Stimulated activated CD8-positive, alpha-beta memory T cell treated with anti-CD3 and anti-CD28 coated beads, Interleukin-7, amount 100 ng/mL, for 48 hours (primary cell): ENCODE results near the gene DPY19L1.
"Not testable (repeated sequence)": the region's sequence is repeated elsewhere in the genome, so short reads cannot be mapped to it uniquely, and the experiment has no call there.

Experiments
- DNase-seq, 2 donors: peaks; one replicate each; pipeline ENCODE4 v3.0.0-alpha.2; 2020; ENCODE audit warnings: low read depth in 1 of 2; ENCODE audit errors: extremely low read depth in 1 of 2

Gene DPY19L1

DNA sequence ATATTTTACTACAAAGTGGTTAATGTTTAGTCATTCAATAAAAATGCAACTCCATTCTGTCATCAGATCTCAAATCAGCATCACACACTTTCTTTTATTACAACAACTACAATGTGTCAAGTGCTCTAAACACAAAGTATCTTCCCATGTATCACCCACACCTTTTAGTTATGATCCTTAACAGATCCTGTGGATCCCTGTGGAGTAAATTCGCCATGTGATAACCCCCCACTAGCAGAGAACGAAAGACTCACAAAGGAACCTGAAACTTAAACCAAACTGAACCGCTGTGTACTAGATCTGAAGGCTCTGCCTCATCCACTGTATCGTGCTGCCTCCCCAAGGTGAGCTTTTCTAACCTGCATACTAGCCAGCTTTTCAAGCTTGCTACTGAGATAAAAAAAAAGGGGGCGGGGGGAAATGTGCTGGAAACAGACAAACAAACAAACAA, 1.7 kb downstream of the DPY19L1 start:
- peak in 1 of 2 donors; percentile 15 for DNase-seq

DNA sequence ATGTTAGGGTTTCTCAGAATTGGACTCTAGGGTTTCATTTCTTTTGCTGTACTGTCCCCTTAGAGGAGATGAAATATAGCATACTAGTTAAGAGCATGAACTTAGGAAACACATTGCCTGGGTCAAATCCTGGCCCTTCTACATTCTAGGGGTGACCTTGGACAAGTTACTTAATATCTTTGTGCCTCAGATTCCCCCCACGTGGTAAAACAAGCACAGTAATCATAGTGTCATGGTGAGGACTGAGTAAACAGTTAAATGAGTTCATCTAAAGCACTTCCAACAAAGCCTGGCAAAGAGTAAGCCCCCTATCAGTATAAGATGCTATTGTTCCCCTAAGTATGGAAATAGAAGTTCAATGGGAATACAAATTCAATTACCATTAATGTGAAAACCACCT, 5.1 kb downstream of the DPY19L1 start:
- no peak for DNase-seq

DNA sequence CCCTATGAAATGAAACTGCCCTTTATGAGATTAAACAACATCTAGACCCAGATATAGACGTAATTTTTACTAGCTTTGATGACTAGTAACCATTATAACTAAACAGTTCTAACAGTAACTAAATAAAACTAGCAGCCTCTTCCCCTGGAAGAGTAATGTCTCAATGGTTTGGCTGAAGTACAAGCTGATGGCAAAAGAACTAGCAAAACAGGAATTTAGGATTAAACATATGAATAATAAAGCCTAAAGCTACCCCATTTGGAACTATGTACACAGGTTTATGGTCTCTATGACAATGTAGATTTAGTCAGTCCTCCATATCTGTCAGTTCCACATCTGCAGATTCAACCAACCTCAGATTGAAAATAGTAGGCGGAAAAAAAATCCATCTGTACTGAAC, 6.4 kb downstream of the DPY19L1 start:
- DNase-seq: no peak

DNA sequence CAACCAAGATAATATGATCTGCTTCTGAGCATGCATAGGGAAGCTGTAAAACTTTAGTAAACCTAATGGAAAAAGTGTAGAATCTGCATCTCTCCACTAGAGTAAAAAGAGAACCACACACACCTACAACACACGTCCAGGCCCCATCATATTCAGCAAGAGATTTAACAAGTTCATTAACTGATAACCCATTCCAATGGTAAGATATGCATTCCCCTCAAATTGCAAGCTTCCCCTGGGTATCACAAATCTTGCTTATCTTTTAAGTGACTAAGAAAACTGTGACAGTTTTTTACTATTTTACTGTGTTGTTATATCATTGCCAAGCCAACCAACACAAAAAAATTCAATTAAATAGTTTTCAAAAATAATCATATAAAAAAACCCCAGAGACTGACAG, 8.0 kb downstream of the DPY19L1 start:
- DNase-seq: no peak

DNA sequence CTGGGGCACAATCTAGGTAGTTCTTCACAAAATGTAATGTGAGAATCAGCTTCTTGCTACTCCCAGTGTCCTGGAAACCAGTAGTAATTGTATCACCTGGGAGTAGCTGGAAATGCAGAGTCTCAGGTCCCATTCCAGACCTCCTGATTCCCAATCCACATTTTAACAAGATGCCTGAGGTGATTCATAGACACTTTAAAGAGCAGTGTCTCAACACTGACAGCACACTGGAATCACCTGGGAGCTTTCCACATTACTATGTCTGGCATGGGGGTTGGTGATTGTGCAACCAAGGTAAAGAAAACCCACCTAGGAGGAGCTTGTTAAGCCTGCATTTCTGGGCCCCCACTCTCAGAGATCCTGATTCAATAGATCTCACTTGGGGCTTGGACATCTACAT, 11.1 kb downstream of the DPY19L1 start:
- DNase-seq: no peak

DNA sequence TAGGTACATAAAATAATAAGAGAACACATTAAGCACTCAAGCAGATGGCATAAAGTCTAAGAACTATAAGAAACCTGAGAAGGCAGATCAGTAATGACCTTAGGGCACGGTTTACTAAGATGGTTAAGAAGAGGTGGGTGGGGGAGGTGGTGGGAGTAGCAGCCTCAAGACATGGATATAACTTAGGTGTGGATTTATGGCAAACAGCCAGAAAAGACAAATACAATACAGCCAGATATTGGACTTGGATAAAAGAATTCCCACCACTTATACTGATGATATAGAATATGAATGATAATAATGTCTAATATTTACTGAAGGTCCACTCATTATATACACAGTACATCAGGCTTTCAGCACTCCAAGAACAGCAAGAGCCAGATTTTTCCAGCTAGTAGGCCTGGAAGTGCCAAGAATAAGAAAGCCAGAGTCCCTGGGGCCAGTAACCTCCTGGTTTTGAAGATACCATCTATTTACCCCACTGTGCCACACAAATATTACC, 11.9 kb downstream of the DPY19L1 start:
- DNase-seq: no peak

DNA sequence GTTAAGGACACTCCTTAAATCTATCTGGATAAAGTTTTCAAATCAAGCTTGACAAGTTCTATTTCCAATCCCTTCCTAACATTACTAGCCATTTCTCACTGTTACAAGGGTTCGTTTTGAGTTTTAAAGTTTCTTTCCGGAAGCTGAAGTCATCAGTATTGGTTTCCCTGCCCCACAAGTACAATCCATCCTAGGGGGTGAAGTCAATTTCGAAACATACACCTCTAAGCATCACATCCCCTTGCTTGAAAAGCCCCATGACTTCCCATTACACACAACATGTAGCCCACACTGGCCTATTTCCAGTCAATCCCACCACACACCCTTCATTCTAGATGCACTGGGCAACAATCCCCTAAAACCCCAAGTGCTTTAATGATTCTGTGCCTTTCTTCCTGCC, 13.0 kb downstream of the DPY19L1 start:
- DNase-seq: no peak

DNA sequence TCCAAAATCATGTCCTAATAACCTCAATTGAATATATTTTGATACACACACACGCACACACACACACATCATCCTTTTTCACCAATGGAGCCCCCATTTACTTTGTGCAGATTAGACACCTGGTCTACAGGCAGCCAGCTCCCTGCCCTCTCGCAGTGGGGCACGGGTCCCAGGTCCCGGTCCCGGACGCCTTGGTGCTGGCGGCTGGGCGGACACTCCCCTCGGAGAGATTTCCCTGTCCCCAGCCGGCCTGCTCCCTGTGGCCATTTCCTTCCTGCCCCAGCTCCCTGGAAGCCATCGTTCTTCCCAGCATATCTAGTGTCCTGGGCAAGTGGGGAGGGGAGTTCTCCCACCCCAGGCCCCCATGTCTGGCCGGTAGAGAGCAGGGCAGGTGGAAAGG, 14.6 kb downstream of the DPY19L1 start:
- no peak for DNase-seq

DNA sequence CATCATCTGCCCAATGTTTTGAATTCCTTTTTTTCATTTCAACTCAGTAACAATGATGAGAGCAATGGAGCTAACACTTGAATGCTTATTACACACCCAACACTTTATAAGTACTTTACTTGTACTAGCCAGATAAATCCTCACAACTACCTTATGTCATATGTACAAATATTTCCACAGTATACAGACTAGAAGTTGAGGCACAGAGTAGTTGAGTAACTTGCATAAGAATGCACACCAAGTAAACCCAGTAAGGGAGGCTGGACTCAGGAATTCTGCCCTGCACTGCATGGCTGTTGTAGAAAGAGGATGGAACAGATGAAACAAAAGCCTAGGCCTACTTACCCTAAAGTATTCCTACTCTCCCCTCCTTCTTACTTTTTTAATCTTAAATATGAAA, 15.8 kb downstream of the DPY19L1 start:
- DNase-seq: no peak

DNA sequence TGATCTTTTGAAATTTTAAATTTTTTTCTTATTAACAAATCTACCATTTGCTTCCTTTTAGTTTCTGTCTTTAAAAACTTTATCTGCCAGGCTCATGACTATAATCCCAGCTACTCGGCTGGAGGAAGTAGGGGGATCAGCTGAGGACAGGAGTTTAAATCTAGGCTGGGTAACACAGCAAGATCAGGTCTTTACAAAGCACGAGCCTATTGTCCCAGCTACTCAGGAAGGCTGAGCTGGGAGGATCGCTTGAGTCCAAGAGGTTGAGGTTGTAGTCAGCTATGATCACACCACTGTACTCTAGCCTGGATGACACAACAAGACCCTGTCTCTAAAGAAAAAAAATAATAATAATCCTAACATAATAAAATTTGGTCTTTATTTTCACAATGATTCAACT, 17.5 kb downstream of the DPY19L1 start:
- no peak for DNase-seq

DNA sequence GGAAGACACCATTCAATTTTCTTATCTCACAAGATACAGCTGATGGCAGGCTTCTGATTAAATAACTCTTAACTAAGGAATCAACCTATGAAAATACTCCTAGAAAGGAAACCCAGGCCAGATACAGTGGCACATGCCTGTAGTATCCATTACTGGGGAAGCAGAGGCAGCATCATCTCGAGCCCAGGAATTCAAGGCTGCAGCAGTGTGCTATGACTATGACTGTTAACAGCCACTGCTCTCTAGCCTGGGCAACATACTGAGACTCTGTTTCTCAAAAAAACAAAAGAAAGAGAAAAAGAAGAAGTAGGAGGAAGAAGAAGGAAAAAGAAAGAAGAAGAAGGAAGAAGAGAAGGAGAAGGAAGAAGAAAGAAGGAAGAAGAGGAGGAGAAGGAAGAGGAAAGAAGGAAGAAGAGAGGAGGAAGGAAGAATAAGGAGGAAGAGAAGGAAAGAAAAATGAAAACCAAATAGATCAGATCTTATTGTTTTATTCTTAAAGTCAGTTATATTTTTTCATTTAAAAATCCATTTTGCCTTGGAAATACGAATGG, 18.0 kb downstream of the DPY19L1 start:
- DNase-seq: no peak

DNA sequence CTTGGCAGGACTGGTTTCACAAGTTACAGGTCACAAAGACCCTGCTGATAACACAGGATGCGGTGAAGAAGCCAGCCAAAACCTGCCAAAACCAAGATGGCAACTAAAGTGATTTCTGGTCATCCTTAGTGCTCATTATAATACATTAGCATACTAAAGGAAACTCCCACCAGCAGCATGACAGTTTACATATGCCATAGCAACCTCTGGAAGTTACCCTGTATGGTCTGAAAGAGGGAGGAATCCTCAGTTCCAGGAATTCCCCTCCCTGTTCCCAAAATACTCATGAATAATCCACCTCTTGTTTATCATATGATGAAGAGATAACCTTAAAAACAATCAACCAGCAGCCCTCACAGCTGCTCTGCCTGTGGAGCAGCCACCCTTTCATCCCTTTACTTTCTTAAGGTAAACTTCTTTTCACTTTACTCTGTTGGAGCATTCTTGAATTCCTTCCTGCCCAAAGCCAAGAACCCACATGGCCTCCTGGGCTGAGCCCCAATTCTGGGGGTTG, 21.9 kb downstream of the DPY19L1 start:
- no peak for DNase-seq

DNA sequence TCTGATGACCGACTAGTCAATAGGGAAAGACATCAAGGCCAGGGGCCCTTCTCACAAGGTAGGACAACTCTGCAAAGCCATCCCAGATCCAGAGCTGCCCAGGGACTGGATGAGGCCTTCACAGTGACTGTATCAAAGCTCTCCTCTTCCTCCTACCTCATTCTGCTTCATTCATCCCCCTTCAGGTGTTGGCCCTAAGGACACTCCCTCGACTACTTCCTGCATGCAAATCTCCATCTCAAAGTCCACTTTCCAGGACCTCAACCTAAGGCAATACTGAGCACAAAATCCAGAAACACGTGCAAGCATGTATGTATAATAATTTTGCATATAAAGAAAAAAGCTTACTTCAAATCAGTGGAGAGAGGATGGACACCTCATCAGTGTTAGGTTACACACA, 25.1 kb downstream of the DPY19L1 start:
- DNase-seq: no peak

DNA sequence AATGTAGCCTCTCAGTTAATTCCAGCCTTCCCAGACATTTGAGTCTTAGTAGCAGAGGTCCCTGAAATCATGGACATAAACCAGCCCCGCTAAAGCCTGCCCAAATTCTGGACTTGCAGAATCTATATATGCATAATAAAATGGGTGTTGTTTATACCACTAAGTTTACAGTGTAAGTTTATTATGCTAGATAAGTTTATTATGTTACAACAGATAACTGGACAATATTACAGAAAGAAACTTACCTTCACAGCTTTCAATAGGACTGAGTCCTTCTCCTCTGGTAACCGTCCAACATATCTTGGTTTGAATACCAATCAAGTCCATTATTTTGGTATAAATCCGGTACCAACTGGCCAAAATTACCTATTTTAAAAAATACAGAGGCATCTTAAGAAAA, 26.2 kb downstream of the DPY19L1 start:
- DNase-seq: no peak

DNA sequence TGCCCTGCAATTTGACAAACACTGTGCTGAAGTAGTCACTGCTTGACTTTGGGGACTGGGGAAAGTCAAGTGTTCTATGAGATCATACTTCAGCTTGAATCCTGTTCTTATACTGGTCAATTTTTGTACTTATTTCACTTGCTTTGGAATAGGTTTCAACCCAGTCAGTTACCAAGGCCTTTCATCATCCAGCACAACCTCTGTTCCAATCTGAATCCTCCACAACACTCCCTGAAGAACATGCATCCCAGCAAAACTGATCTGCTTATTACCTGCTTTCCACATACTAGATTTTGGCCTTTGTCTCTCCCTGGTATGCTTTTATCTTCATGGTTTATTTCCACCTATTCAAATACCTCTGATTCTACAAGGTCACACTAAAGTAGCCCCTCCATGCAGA, 29.5 kb downstream of the DPY19L1 start:
- no peak for DNase-seq

DNA sequence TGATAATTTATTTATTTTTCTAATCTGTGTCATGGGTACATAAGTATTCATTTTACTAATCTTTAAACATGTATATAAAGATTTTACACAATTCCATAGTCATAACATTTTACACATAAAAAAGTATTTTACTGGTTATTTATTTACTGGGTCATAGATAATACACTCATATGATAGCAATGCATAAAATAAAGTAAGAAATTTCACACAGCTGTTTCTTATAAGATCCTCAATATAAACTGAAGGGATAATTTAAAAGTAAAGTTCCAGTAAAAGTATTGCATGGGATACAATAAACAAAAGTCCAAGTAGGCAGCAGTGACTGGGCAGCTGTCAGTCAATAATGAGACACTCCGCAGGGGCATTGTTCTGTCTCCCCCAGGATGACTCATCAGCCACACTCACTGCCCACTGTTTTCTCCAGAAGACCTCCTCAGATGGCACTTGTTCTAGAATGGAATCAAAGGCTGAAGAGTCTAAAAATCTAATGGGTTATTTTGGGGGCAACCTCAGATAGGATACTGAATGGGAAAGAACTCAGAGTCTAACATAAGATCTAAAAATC, 32.7 kb downstream of the DPY19L1 start:
- no peak for DNase-seq

DNA sequence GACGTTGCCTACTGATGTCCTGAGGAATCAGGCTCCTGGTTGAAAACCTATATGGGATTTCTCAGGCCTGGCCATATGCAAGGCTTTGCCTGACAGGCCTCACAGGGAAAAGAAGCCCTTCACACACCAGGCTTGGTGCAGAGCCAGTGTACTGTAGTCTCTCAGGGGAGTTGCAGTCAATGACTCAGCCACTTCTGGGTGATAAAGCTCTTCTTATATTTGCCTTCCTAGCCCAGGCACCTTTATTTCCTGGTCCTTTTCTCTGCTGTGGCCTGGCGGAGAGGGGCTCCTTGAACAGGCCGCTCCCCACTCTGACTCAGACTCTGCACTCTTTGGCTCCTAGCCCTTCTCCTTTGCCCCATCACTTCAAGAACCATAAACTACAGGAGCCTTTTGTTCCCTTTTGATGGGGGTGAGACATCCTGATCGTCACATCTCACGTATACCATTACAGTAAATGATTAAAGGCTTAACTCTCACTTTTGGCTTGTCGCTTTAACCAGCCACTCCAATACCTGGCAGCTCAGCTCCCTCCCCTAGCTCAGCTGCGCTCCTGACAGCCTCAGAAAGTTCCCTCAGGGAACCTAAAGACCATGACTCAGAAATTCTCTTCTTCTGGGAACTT, 33.5 kb downstream of the DPY19L1 start:
- DNase-seq: no peak

DNA sequence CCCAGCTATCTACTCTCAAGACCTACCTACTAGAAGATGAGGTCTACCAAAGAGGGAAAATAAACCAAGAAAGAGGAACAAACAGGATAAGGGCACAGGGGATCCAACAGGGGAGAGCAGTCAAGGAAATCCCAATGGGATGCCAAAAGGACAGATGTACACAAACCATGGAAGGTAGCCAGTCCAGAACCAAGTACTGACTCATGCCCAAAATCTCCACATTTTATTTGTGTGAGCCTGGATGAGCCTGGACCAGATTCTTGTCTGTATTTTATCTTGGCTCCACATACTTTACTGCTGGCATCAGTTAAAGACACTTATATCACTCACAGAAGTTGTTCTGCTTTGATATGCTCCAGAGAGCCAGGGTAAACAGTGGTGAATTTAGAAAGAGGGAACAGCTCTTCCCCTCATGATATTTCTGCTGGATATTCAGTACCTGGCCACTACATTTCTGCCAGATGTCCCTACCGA, 34.1 kb downstream of the DPY19L1 start:
- DNase-seq: not testable (repeated sequence)

DNA sequence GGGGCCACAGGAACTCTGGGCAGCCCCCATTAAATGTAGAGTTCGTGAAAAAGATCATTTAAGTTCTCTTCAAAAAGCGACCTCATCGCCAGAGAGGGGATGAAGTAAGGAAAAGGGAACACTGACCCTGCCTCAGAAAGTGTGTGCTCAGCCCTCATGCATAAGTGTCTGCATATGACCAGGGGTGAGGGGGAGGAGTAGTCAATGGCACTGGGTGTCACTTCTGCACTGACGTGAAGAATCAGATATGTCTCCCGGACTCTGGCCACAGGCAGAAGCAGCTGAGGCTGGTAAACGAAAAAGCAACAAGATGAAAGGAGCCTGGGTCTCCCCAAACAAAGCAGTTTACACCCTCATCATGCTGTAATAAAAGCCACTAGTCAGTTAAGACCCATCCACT, 39.0 kb downstream of the DPY19L1 start:
- DNase-seq: not testable (repeated sequence)

DNA sequence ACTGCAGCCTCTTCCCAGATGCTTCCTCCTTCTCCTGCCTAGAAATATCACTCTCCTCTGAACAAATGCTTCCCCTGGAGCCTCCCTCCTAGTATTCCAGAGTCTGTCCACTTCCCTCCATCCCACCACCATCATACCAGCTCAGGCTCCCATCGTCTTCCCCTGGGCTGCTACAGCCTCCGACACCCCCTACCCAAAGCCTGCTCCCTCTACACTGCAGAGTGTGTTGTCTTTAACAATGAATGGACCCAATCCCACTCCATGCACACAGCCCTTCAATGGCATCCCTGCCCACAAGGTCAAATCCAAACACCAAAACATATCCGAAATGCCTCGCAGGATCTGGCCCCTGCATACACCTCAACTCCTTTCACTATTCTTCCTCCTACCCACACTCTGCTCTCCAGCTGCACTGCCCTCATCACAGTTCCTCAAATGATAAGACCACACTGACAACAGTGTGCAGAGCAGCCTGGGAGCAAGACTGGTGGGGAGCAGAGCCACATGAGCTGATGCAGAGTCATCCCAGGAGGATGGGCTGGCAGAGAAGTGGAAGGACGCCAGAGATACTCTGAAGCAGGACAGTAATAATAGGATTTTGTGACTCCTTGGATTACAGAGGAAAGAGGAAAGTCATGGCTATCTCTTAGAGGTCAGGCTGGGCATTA, 40.7 kb downstream of the DPY19L1 start:
- not testable (repeated sequence) for DNase-seq

DNA sequence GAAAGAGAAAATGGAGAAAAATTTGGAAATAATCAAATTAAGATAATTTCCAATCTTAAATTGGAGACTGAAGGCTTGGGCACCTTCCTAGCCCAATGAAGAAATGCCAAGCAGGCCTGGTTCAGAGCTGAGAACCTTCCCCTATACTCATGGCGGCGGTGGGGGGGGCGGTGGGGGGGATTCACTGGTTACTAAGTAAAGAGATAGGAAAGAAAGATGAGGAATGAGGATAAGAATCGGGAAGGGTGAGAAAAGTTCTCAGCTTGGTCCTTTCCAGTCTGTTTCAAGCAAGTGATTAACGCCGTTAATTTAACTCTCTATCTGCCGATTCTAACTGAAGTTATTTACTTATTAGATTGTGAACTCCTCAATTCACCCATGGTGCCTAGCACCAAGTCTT, 41.5 kb downstream of the DPY19L1 start:
- no peak for DNase-seq
